H9 (cell line): ENCODE data around the gene ACTL8. TPM values are rescaled to one million over a fixed set of nuclear protein-coding genes. Genes with fewer than 3 reads are reported as not detected.

Source experiments
- DNase-seq: peaks from one replicate; pipeline ENCODE4 v3.0.0-alpha.2; 2017
- H2AFZ ChIP-seq: one replicate; pipeline ENCODE4 v1.6.1; 2013; ENCODE audit warnings: mild to moderate bottlenecking, low read length, control low read depth, moderate library complexity
- H2AK5ac ChIP-seq: 2 replicates; pipeline ENCODE4 v1.6.1; 2013; ENCODE audit warnings: low read length, control low read depth, mixed read lengths; ENCODE audit not compliant: insufficient read length
- H2BK120ac ChIP-seq: one replicate; pipeline ENCODE4 v1.6.1; 2013; ENCODE audit warnings: low read depth, mild to moderate bottlenecking, low read length, control low read depth, inconsistent platforms; ENCODE audit not compliant: poor library complexity, severe bottlenecking
- H2BK12ac ChIP-seq: 2 replicates; pipeline ENCODE4 v1.6.1; 2013; ENCODE audit warnings: low read length, control low read depth, mixed read lengths, low read depth; ENCODE audit not compliant: insufficient read length
- H2BK15ac ChIP-seq: 2 replicates; pipeline ENCODE4 v1.6.1; 2013; ENCODE audit warnings: low read depth, low read length, control low read depth
- H2BK20ac ChIP-seq: one replicate; pipeline ENCODE4 v1.6.1; 2013; ENCODE audit warnings: low read depth, mild to moderate bottlenecking, low read length, control low read depth, inconsistent platforms; ENCODE audit not compliant: poor library complexity, severe bottlenecking
- H2BK5ac ChIP-seq: 2 replicates; pipeline ENCODE4 v1.6.1; 2013; ENCODE audit warnings: low read length, control low read depth, mixed read lengths; ENCODE audit not compliant: insufficient read length
- H3K14ac ChIP-seq: 2 replicates; pipeline ENCODE4 v1.6.1; 2013; ENCODE audit warnings: low read length, control low read depth; ENCODE audit not compliant: insufficient read depth
- H3K18ac ChIP-seq: 2 replicates; pipeline ENCODE4 v1.6.1; 2013; ENCODE audit warnings: low read depth, mild to moderate bottlenecking, mixed read lengths, low read length, control low read depth; ENCODE audit not compliant: insufficient read length
- H3K23ac ChIP-seq: 2 replicates; pipeline ENCODE4 v1.6.1; 2013; ENCODE audit warnings: low read length, control low read depth, mixed read lengths, low read depth; ENCODE audit not compliant: insufficient read length
- H3K23me2 ChIP-seq: 2 replicates; pipeline ENCODE4 v1.6.1; 2013; ENCODE audit warnings: low read depth, mild to moderate bottlenecking, mixed read lengths, low read length, control low read depth; ENCODE audit not compliant: insufficient read length, poor library complexity, severe bottlenecking
- H3K27ac ChIP-seq: 2 replicates; pipeline ENCODE4 v1.5.1; 2013; ENCODE audit warnings: low read length, control low read depth, mixed read lengths, low read depth; ENCODE audit not compliant: insufficient read length
- H3K27me3 ChIP-seq: 2 replicates; pipeline ENCODE4 v1.6.1; 2013; ENCODE audit warnings: low read length, control low read depth, inconsistent platforms; ENCODE audit not compliant: insufficient read depth
- H3K4ac ChIP-seq: 2 replicates; pipeline ENCODE4 v1.6.1; 2013; ENCODE audit warnings: low read depth, mild to moderate bottlenecking, control low read depth, inconsistent platforms, low read length, moderate library complexity
- H3K4me1 ChIP-seq: 2 replicates; pipeline ENCODE4 v1.6.1; 2013; ENCODE audit warnings: low read length, control low read depth, inconsistent platforms; ENCODE audit not compliant: insufficient read depth
- H3K4me2 ChIP-seq: 2 replicates; pipeline ENCODE4 v1.6.1; 2013; ENCODE audit warnings: low read length, control low read depth, mixed read lengths; ENCODE audit not compliant: insufficient read length, insufficient read depth
- H3K56ac ChIP-seq: 2 replicates; pipeline ENCODE4 v1.6.1; 2013; ENCODE audit warnings: low read depth, mild to moderate bottlenecking, mixed read lengths, low read length, control low read depth; ENCODE audit not compliant: insufficient read length
- H3K79me1 ChIP-seq: 2 replicates; pipeline ENCODE4 v1.6.1; 2013; ENCODE audit warnings: low read depth, mild to moderate bottlenecking, moderate library complexity, low read length, control low read depth, inconsistent platforms; ENCODE audit not compliant: insufficient read depth, poor library complexity, severe bottlenecking
- H3K79me2 ChIP-seq: 2 replicates; pipeline ENCODE4 v1.6.1; 2013; ENCODE audit warnings: low read length, control low read depth, inconsistent platforms; ENCODE audit not compliant: insufficient read depth
- H3K9ac ChIP-seq: 2 replicates; pipeline ENCODE4 v1.6.1; 2013; ENCODE audit warnings: low read length, control low read depth, mixed read lengths; ENCODE audit not compliant: insufficient read length; ENCODE audit errors: extremely low read depth
- H3K9me3 ChIP-seq: one replicate; pipeline ENCODE4 v1.6.1; 2013; ENCODE audit warnings: low read depth, low read length, inconsistent platforms; ENCODE audit not compliant: control insufficient read depth
- H3T11ph ChIP-seq: one replicate; pipeline ENCODE4 v1.6.1; 2013; ENCODE audit warnings: mild to moderate bottlenecking, low read length, control low read depth, inconsistent platforms
- H4K20me1 ChIP-seq: one replicate; pipeline ENCODE4 v1.6.1; 2013; ENCODE audit not compliant: control insufficient read depth, insufficient read length, insufficient read depth
- H4K5ac ChIP-seq: 2 replicates; pipeline ENCODE4 v1.6.1; 2013; ENCODE audit warnings: low read depth, mild to moderate bottlenecking, mixed read lengths, low read length, control low read depth; ENCODE audit not compliant: insufficient read length
- H4K8ac ChIP-seq: replicated peaks from 2 replicates; pipeline ENCODE4 v1.6.1; 2013; ENCODE audit warnings: low read length, control low read depth, mixed read lengths, low read depth; ENCODE audit not compliant: insufficient read length
- H4K91ac ChIP-seq: 2 replicates; pipeline ENCODE4 v1.6.1; 2013; ENCODE audit warnings: low read depth, mild to moderate bottlenecking, moderate library complexity, mixed read lengths, low read length, control low read depth; ENCODE audit not compliant: insufficient read length
- H3K27ac Mint-ChIP-seq, 3 experiments: 2 replicates in 2 of 3; 3 replicates in 1 of 3; pipeline ENCODE4 v1.8.0; 2020 to 2021; ENCODE audit warnings: mixed read lengths in 3 of 3, mild to moderate bottlenecking in 1 of 3, moderate library complexity in 1 of 3
- H3K27me3 Mint-ChIP-seq: 2 replicates; pipeline ENCODE4 v1.8.0; 2021; ENCODE audit warnings: low read depth, mild to moderate bottlenecking, moderate library complexity, mixed read lengths
- H3K36me3 Mint-ChIP-seq, 3 experiments: 2 replicates in 2 of 3; 3 replicates in 1 of 3; pipeline ENCODE4 v1.8.0; 2020 to 2021; ENCODE audit warnings: low read depth in 3 of 3, mixed read lengths in 3 of 3; ENCODE audit not compliant: insufficient read depth in 1 of 3
- H3K4me1 Mint-ChIP-seq, 2 experiments: 2 replicates each; pipeline ENCODE4 v1.8.0; 2020; ENCODE audit warnings: mixed read lengths in 2 of 2
- H3K4me3 Mint-ChIP-seq, 2 experiments: 2 replicates in 1 of 2; 3 replicates in 1 of 2; pipeline ENCODE4 v1.8.0; 2020 to 2021; ENCODE audit warnings: mild to moderate bottlenecking in 2 of 2, mixed read lengths in 2 of 2, moderate library complexity in 1 of 2
- H3K9me3 Mint-ChIP-seq, 2 experiments: 2 replicates in 1 of 2; 3 replicates in 1 of 2; pipeline ENCODE4 v1.8.0; 2020; ENCODE audit warnings: mild to moderate bottlenecking in 2 of 2, mixed read lengths in 2 of 2, moderate library complexity in 1 of 2
- CTCF ChIP-seq: fragments of 200-600 bp; sonication (generic); conservative IDR thresholded peaks from 3 replicates; pipeline ENCODE4 v1.8.0; 2021; ENCODE audit warnings: antibody characterized with exemption, mild to moderate bottlenecking
- WGBS: extraction: QIAGEN DNeasy Blood & Tissue Kit; methylation state at CpG from one replicate; pipeline ENCODE4 v1.1.7; 2013; ENCODE audit warnings: missing lambda C conversion rate, low lambda C conversion rate, mixed read lengths; ENCODE audit not compliant: insufficient read length; ENCODE audit errors: extremely low coverage; 5-methylcytosine and 5-hydroxymethylcytosine counted together
- total RNA-seq: library from RNA; stranded (reverse); gene quantifications from 2 replicates; pipeline ENCODE4 v1.2.1, GENCODE V29; 2021

Gene ACTL8
- total RNA-seq, 1 experiment from 2014 or later, result not detected

- H3K79me2 ChIP-seq, result no peaks in the 10 kb centered on the region
- no peaks in the 10 kb centered on the region for H3K23me2 ChIP-seq
- no peak overlapping the region for H3K9ac ChIP-seq
- H3K56ac ChIP-seq, result no peak overlapping the region
- H3K23ac ChIP-seq, result no peak overlapping the region
- H3K36me3 Mint-ChIP-seq, result no peaks in the 10 kb centered on the region
- H4K8ac ChIP-seq, result no peak overlapping the region
- no peak overlapping the region for H3K4ac ChIP-seq
- no CpG with 5 or more reads among the region's 3 CpGs for WGBS
- H3K4me3 Mint-ChIP-seq, result no peak overlapping the region
- H4K20me1 ChIP-seq, result no peaks in the 10 kb centered on the region
- H2BK120ac ChIP-seq, result no peak overlapping the region
- H2BK12ac ChIP-seq, result no peak overlapping the region
- H3K27ac ChIP-seq, result no peak overlapping the region
- H3K14ac ChIP-seq, result no peak overlapping the region
- no peak overlapping the region for H2AFZ ChIP-seq
- H3K18ac ChIP-seq, result no peak overlapping the region
- H3K27me3 Mint-ChIP-seq, result peaks cover 20% of the 10 kb centered on the region
- H2BK5ac ChIP-seq, result no peak overlapping the region
- H2BK15ac ChIP-seq, result no peak overlapping the region
- no peaks in the 10 kb centered on the region for H3K4me1 ChIP-seq
- no peaks in the 10 kb centered on the region for H3K9me3 Mint-ChIP-seq
- H4K91ac ChIP-seq, result no peak overlapping the region
- no peak for TF ChIP-seq CTCF
- H3K4me1 Mint-ChIP-seq, result peaks cover 8 to 15% of the 10 kb centered on the region in 2 experiments; a peak in 3 of 4 replicates
- H3K27me3 ChIP-seq, result no peaks in the 10 kb centered on the region; the same call in 1 of the 2 replicates
- H2BK20ac ChIP-seq, result no peak overlapping the region
- H3T11ph ChIP-seq, result no peak overlapping the region
- H3K9me3 ChIP-seq, result no peaks in the 10 kb centered on the region
- DNase-seq, result no peak
- H2AK5ac ChIP-seq, result no peak overlapping the region
- no peak overlapping the region for H3K27ac Mint-ChIP-seq
- no peak overlapping the region for H4K5ac ChIP-seq
- H3K4me2 ChIP-seq, result no peak overlapping the region
- no peaks in the 10 kb centered on the region for H3K79me1 ChIP-seq
Observed at GRCh38 chr1:17846341-17846740, 91.2 kb downstream of the ACTL8 start.
